Thyroid gland (tissue), 4 donors: ENCODE data around the gene AGPAT1. TPM values are rescaled to one million over a fixed set of nuclear protein-coding genes. Genes with fewer than 3 reads are reported as not detected.
A peak's percentile ranks its signal among the peaks of the same experiment; 100 is the strongest.

Experiments
- DNase-seq, 2 donors: peaks; one replicate each; pipeline ENCODE4 v3.0.0-alpha.2; 2019
- H3K27ac ChIP-seq, 3 donors: fragments of 200-600 bp; sonication (generic); 1 replicate in 2 of 3; 2 replicates in 1 of 3; pipeline ENCODE4 v1.5.1; 2016 to 2019; ENCODE audit warnings: mild to moderate bottlenecking in 1 of 3, moderate library complexity in 1 of 3
- H3K27me3 ChIP-seq: fragments of 200-600 bp; sonication (generic); one replicate; pipeline ENCODE4 v1.5.1; 2019
- H3K36me3 ChIP-seq, 2 donors: fragments of 200-600 bp; sonication (generic); one replicate each; pipeline ENCODE4 v1.5.1; 2016 to 2019
- H3K4me1 ChIP-seq, 2 donors: fragments of 200-600 bp; sonication (generic); one replicate each; pipeline ENCODE4 v1.5.1; 2017 to 2019
- H3K4me3 ChIP-seq, 3 donors: fragments of 200-600 bp; sonication (generic); replicated peaks in 1 of 3; 1 replicate in 2 of 3; 2 replicates in 1 of 3; pipeline ENCODE4 v1.5.1; 2016; ENCODE audit warnings: mild to moderate bottlenecking in 1 of 3
- H3K9me3 ChIP-seq: fragments of 200-600 bp; sonication (generic); one replicate; pipeline ENCODE4 v1.5.1; 2017
- CTCF ChIP-seq, 6 experiments: fragments of 200-600 bp in 3 of 6; fragments of 450-650 bp in 3 of 6; sonication (generic) in 3 of 6; IDR thresholded peaks; one replicate each; pipeline ENCODE4 v1.5.1; 2016 to 2019; ENCODE audit warnings: antibody characterized with exemption in 6 of 6, mild to moderate bottlenecking in 2 of 6, inconsistent platforms in 1 of 6, moderate library complexity in 1 of 6
- POLR2A ChIP-seq, 2 donors: fragments of 450-650 bp; IDR thresholded peaks; one replicate each; pipeline ENCODE4 v1.6.1; 2017; ENCODE audit warnings: antibody characterized with exemption in 2 of 2, mild to moderate bottlenecking in 2 of 2, moderate library complexity in 1 of 2
- WGBS, 2 donors: methylation state at CpG; one replicate each; pipeline ENCODE4 v1.1.5; 2017; 5-methylcytosine and 5-hydroxymethylcytosine counted together
- intact Hi-C: fragments of 100-400 bp; cut with DNase I; formaldehyde crosslinking; loops from one replicate; pipeline ENCODE4 v1.15.1; 2023
- total RNA-seq, 4 donors: library from RNA; depleted of rRNA; stranded (reverse); fragments of >200 nt; gene quantifications; one replicate each; pipeline ENCODE4 v1.2.3, GENCODE V29; 2016

The AGPAT1 gene
- total RNA-seq, 4 donors from 2014 or later, result 48.6 to 69.2 (median 54.8) TPM

GRCh38 chr6:32200711-32201475 is 25.0 kb upstream of the AGPAT1 start:
- H3K4me1 ChIP-seq, result peaks cover 19 to 26% of the 10 kb centered on the region in 2 donors
- H3K27me3 ChIP-seq, result no peaks in the 10 kb centered on the region
- H3K4me3 ChIP-seq, result no peak overlapping the region
- no peaks in the 10 kb centered on the region for H3K36me3 ChIP-seq
- no peak overlapping the region for H3K27ac ChIP-seq
- WGBS, 2 donors, result 89 to 91% methylated on average over 9 to 11 of the region's 13 CpGs
- TF ChIP-seq CTCF (IDR thresholded peaks at IDR 0.05) (no peak), POLR2A (IDR thresholded peaks at IDR 0.05) (no peak)
- intact Hi-C loops, result no loop called here
- DNase-seq, result no peak
- no peaks in the 10 kb centered on the region for H3K9me3 ChIP-seq

GRCh38 chr6:32198866-32199265 is 23.0 kb upstream of the AGPAT1 start:
- intact Hi-C loops, result no loop called here
- Histone ChIP-seq H3K27me3 (no peaks in the 10 kb centered on the region), H3K9me3 (no peaks in the 10 kb centered on the region), H3K27ac (no peak overlapping the region), H3K36me3 (no peaks in the 10 kb centered on the region), H3K4me1 (peaks cover 20 to 31% of the 10 kb centered on the region in 2 donors), H3K4me3 (no peak overlapping the region)
- 89% methylated on average over 17 of the region's 17 CpGs for WGBS, 2 donors
- no peak for DNase-seq
- no peak for TF ChIP-seq POLR2A (IDR thresholded peaks at IDR 0.05)
- TF ChIP-seq CTCF (IDR thresholded peaks at IDR 0.05), result no peak

GRCh38 chr6:32198345-32198696 is 22.4 kb upstream of the AGPAT1 start:
- Histone ChIP-seq H3K27ac (no peak overlapping the region), H3K4me1 (peaks cover 16 to 27% of the 10 kb centered on the region in 2 donors), H3K4me3 (no peak overlapping the region), H3K9me3 (no peaks in the 10 kb centered on the region), H3K27me3 (no peaks in the 10 kb centered on the region), H3K36me3 (no peaks in the 10 kb centered on the region)
- DNase-seq, result no peak
- WGBS, 2 donors, result 86 to 89% methylated on average over 3 of the region's 3 CpGs
- TF ChIP-seq POLR2A (IDR thresholded peaks at IDR 0.05) (no peak), CTCF (IDR thresholded peaks at IDR 0.05) (no peak)
- intact Hi-C loops, result no loop called here

- no peaks in the 10 kb centered on the region for H3K36me3 ChIP-seq
- H3K27me3 ChIP-seq, result no peaks in the 10 kb centered on the region
- peak overlapping the region; percentile 98 to 99 (median 99) for H3K27ac ChIP-seq
- H3K9me3 ChIP-seq, result no peaks in the 10 kb centered on the region
- intact Hi-C loops, result no loop called here
- WGBS, 2 donors, result 24 to 28% methylated on average over 19 to 22 of the region's 28 CpGs
- H3K4me1 ChIP-seq, result peaks cover 11 to 32% of the 10 kb centered on the region in 2 donors
- no peak for TF ChIP-seq POLR2A (IDR thresholded peaks at IDR 0.05)
- no peak for TF ChIP-seq CTCF (IDR thresholded peaks at IDR 0.05)
- peak overlapping the region in 1 of 3 donors; percentile 81 for H3K4me3 ChIP-seq
- peak in 1 of 2 donors; percentile 12 for DNase-seq
Observed at GRCh38 chr6:32196682-32197616, 21.1 kb upstream of the AGPAT1 start.
